ENCODE measurements around the gene JTB.
"Not testable (repeated sequence)": the region's sequence is repeated elsewhere in the genome, so short reads cannot be mapped to it uniquely, and the experiment has no call there.

Gene JTB

DNA sequence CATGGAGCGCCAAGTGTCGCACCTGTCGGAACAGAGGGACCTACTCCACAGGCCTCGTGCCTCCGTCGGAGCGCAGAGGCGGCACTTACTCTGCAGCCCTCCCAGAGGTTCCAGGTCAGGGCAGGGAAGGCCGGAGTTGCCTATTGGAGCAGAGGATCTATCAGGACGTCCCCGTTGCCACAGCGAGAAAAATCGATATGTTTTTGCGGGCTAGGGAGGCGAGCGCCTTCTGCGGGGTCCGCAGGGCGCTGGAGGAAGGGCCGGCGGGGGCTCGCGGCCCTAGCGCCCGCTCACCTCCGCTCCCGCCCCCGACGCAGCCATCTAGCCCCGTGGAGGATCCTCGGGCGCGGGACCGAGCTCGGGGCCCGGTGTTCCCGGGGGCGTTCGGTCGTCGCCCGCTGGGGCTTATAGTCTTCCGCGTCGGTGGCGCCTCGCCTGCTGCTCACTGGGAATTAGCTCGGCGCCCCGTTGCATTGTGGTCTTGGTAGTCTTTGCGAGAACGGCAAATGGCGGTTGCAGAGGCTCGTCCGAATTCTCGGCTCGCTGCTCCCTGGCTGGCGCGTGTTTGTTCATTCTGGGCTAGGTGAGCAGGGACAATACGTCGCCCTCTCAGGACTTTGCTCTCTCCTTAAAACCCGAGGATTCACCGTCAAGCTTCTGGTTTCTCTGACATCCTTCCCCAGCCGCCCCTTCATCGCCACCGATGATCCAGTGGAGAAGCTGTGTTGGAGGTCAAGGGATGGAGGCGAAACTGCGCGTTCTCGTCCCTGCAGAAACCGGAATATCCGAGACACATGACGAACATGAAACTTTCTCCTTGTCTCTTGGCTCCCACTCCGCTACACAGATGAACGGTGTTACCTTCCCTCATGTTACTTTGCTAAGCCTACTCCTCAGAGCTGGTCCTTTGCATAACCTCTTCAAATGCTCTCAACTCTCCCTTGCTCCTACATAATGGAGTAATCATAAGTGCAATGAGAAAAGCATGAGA, at the start of gene JTB:
JTB (minus strand) TSS at position 425 of the 991 bp plus-strand sequence; CDS start at position 3, 422 bp downstream.
- peaks cover 38% of the 10 kb centered on the region for H3K4me1 Mint-ChIP-seq (ENCODE audit: low read depth)
- H3K9me3 Mint-ChIP-seq (ENCODE audit: low read depth): no peaks in the 10 kb centered on the region
- H3K27me3 Mint-ChIP-seq: no peaks in the 10 kb centered on the region
- H3K4me3 Mint-ChIP-seq: peak within 1 kb of the TSS; percentile 97
- peak within 1 kb of the TSS; percentile 98 for H3K27ac Mint-ChIP-seq
- H3K36me3 Mint-ChIP-seq: peaks cover 5% of the 10 kb centered on the region

- Mint-ChIP-seq H3K4me1 (ENCODE audit: low read depth) (no peaks in the 10 kb centered on the region), H3K27ac (no peak overlapping the region), H3K36me3 (no peaks in the 10 kb centered on the region), H3K27me3 (no peaks in the 10 kb centered on the region), H3K9me3 (ENCODE audit: low read depth) (no peaks in the 10 kb centered on the region), H3K4me3 (no peak overlapping the region)
These were observed 42.5 kb upstream of the JTB start for GRCh38 chr1:154019940-154020339.

DNA sequence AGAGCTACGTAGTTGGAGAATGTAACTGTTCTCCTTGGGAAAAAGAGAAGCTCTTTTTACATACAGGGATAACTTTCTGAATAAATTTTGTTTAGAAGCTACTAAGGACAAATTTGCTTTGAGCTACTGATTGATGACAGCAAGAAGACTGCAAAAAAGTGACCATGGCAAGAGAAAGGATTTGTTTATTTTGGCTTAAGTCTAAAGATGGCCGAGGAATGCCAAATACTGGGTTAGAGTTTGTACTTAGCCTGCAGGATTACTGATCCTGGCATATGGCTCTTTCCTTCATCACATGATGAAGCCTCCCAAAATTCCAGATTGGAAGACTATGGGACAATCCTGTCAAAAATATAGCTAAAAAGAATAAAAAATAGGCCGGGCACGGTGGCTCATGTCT, 41.8 kb upstream of the JTB start:
- Mint-ChIP-seq H3K4me1 (ENCODE audit: low read depth) (no peaks in the 10 kb centered on the region), H3K27me3 (no peaks in the 10 kb centered on the region), H3K9me3 (ENCODE audit: low read depth) (no peaks in the 10 kb centered on the region), H3K36me3 (no peaks in the 10 kb centered on the region), H3K4me3 (no peak overlapping the region), H3K27ac (no peak overlapping the region)

- H3K4me3 Mint-ChIP-seq: no peak overlapping the region
- H3K36me3 Mint-ChIP-seq: peaks cover 2% of the 10 kb centered on the region
- no peaks in the 10 kb centered on the region for H3K9me3 Mint-ChIP-seq (ENCODE audit: low read depth)
- H3K27me3 Mint-ChIP-seq: no peaks in the 10 kb centered on the region
- H3K4me1 Mint-ChIP-seq (ENCODE audit: low read depth): no peaks in the 10 kb centered on the region
- H3K27ac Mint-ChIP-seq: no peak overlapping the region
These were observed 36.9 kb upstream of the JTB start for GRCh38 chr1:154014154-154014907.

- not testable (repeated sequence) for H3K4me1 Mint-ChIP-seq (ENCODE audit: low read depth); H3K4me3 Mint-ChIP-seq; H3K27ac Mint-ChIP-seq; H3K9me3 Mint-ChIP-seq (ENCODE audit: low read depth); H3K36me3 Mint-ChIP-seq; H3K27me3 Mint-ChIP-seq
These were observed 35.1 kb upstream of the JTB start for GRCh38 chr1:154012543-154012942.

GRCh38 chr1:154012129-154012528, 34.7 kb upstream of the JTB start:
- Mint-ChIP-seq H3K4me1 (ENCODE audit: low read depth) (no peaks in the 10 kb centered on the region), H3K9me3 (ENCODE audit: low read depth) (no peaks in the 10 kb centered on the region), H3K27me3 (no peaks in the 10 kb centered on the region), H3K4me3 (no peak overlapping the region), H3K36me3 (peaks cover 2% of the 10 kb centered on the region), H3K27ac (no peak overlapping the region)

GRCh38 chr1:154006136-154006535, 28.7 kb upstream of the JTB start:
- H3K4me3 Mint-ChIP-seq: no peak overlapping the region
- no peaks in the 10 kb centered on the region for H3K9me3 Mint-ChIP-seq (ENCODE audit: low read depth)
- H3K27ac Mint-ChIP-seq: no peak overlapping the region
- no peaks in the 10 kb centered on the region for H3K4me1 Mint-ChIP-seq (ENCODE audit: low read depth)
- H3K27me3 Mint-ChIP-seq: no peaks in the 10 kb centered on the region
- H3K36me3 Mint-ChIP-seq: no peaks in the 10 kb centered on the region

GRCh38 chr1:154000420-154000819, 22.9 kb upstream of the JTB start:
- Mint-ChIP-seq H3K27me3 (no peaks in the 10 kb centered on the region), H3K4me3 (no peak overlapping the region), H3K36me3 (peaks cover 5% of the 10 kb centered on the region), H3K9me3 (ENCODE audit: low read depth) (no peaks in the 10 kb centered on the region), H3K27ac (no peak overlapping the region), H3K4me1 (ENCODE audit: low read depth) (peaks cover under 1% of the 10 kb centered on the region)

DNA sequence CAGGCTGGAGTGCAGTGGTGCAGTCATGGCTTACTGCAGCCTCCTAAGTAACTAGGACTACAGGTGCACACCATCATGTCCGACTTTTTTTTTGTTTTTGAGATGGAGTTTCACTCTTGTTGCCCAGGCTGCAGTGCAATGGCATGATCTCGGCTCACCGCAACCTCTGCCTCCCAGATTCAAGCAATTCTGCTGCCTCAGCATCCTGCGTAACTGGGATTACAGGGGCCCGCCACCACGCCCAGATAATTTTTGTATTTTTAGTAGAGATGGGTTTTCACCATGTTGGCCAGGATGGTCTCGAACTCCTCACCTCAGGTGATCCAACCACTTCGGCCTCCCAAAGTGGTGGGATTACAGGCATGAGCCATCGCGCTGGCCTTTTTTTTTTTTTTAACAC, 19.4 kb upstream of the JTB start:
- Mint-ChIP-seq H3K36me3 (peaks cover 13% of the 10 kb centered on the region), H3K4me1 (ENCODE audit: low read depth) (peaks cover 17% of the 10 kb centered on the region)
- H3K4me3 Mint-ChIP-seq; H3K27me3 Mint-ChIP-seq; H3K27ac Mint-ChIP-seq; H3K9me3 Mint-ChIP-seq (ENCODE audit: low read depth): not testable (repeated sequence)

GRCh38 chr1:153995640-153996039, 18.2 kb upstream of the JTB start:
- Mint-ChIP-seq H3K27ac (peak overlapping the region; percentile 61), H3K27me3 (no peaks in the 10 kb centered on the region), H3K4me3 (peak overlapping the region; percentile 62), H3K4me1 (ENCODE audit: low read depth) (peaks cover 25% of the 10 kb centered on the region), H3K36me3 (peaks cover 21% of the 10 kb centered on the region), H3K9me3 (ENCODE audit: low read depth) (no peaks in the 10 kb centered on the region)

DNA sequence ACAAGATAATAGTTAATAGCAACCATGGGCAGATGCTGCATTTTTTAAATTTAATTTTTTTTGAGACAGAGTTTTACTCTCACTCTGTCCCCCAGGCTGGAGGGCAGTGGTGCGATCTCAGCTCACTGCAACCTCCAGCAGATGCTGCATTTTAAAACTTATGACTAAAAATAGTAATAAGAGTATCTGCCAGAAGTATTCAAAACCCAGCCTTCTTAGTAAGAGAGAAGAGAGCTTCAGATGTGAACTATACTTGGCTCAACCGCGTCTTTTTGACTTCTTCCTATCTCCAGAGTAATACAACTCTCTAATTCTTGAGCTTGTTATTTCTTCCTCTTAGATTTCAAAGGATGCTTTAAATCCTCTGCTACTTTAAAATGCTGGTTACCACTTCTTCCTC, 17.7 kb upstream of the JTB start:
- peak overlapping the region; percentile 62 for H3K4me3 Mint-ChIP-seq
- no peaks in the 10 kb centered on the region for H3K9me3 Mint-ChIP-seq (ENCODE audit: low read depth)
- H3K36me3 Mint-ChIP-seq: peaks cover 21% of the 10 kb centered on the region
- peak overlapping the region; percentile 61 for H3K27ac Mint-ChIP-seq
- H3K27me3 Mint-ChIP-seq: no peaks in the 10 kb centered on the region
- peaks cover 29% of the 10 kb centered on the region for H3K4me1 Mint-ChIP-seq (ENCODE audit: low read depth)

DNA sequence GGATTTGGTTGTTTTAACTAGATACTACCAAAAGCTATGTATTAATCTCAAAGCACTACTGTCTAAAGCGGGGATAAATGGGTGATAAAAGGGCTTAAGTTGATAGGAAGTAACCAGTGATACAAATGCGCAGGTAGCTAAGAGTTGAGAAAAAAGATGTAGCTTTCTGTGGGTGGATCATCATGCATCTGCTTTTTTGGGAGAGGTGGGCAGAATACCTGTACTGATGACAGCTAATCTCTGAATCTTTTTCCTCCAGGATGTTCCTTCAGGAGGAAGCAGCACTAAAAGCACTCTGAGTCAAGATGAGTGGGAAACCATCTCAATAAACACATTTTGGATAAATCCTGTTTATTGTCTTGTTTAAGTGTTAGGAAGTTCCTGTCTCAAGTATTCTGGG, 14.3 kb upstream of the JTB start:
- Mint-ChIP-seq H3K27ac (peak overlapping the region; percentile 99), H3K4me1 (ENCODE audit: low read depth) (peaks cover 38% of the 10 kb centered on the region), H3K27me3 (no peaks in the 10 kb centered on the region), H3K9me3 (ENCODE audit: low read depth) (no peaks in the 10 kb centered on the region), H3K4me3 (peak overlapping the region; percentile 99), H3K36me3 (peaks cover 21% of the 10 kb centered on the region)

DNA sequence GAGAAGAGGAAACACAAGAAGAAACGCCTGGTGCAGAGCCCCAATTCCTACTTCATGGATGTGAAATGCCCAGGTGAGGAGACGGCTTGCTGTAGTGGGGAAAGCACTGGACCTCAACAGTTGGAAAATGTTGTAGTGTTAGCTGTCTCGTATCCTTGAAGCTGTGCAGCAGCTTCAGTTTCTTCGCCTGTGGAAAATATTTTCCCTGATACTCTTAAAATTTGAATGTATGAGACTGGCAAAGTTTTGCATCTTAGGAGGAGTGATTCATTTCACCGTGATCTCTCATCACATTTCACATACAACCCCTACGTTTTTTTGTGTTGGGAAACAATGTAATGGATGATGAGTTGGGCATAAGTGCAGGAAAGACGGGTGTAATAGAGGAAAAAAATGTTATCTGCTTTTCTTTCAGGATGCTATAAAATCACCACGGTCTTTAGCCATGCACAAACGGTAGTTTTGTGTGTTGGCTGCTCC, 13.7 kb upstream of the JTB start:
- H3K36me3 Mint-ChIP-seq: peaks cover 21% of the 10 kb centered on the region
- H3K27ac Mint-ChIP-seq: peak overlapping the region; percentile 99
- peaks cover 43% of the 10 kb centered on the region for H3K4me1 Mint-ChIP-seq (ENCODE audit: low read depth)
- H3K9me3 Mint-ChIP-seq (ENCODE audit: low read depth): no peaks in the 10 kb centered on the region
- H3K27me3 Mint-ChIP-seq: no peaks in the 10 kb centered on the region
- H3K4me3 Mint-ChIP-seq: peak overlapping the region; percentile 99

DNA sequence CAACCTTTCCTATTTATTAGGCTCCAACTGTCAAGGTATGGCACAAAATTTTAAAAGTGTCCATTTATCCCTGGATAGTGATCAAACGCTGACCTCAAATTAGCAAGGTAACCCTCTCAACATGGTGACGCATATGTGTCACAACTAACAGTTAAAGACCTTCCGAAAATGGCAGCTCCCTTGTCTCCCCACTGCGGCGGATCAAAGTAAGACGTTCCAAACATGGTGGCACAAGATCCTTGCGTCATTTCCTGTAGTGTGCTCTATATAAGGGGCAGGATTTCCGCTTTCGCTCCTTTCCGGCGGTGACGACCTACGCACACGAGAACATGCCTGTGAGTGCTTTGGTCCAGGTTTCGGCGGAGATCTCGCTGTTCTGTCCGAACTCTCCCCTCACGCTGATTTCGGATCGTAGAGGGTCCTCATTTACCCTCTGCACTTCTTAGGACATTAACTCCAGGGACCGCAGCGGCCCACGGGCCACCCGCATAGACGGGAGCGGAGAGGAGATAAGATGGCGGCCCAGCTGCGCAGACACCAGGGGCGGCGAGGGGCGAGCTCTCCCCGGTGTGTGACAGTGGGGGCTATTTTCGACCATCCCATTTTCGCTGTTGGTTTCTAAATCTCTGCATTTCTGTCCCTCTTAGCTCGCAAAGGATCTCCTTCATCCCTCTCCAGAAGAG, 13.1 kb upstream of the JTB start, which contains the start of gene RPS27:
RPS27 (plus strand) TSS at position 295 of the 683 bp plus-strand sequence; CDS start at position 330, 35 bp downstream.
- Mint-ChIP-seq H3K9me3 (ENCODE audit: low read depth) (no peaks in the 10 kb centered on the region), H3K4me1 (ENCODE audit: low read depth) (peaks cover 48% of the 10 kb centered on the region), H3K36me3 (peaks cover 18% of the 10 kb centered on the region), H3K27me3 (no peaks in the 10 kb centered on the region), H3K4me3 (peak within 1 kb of the TSS; percentile 99), H3K27ac (peak within 1 kb of the TSS; percentile 99)

Data from activated naive CD8-positive, alpha-beta T cell (primary cell).